GM18873 (cell line): ENCODE measurements around the gene NUP93.
"Not testable (repeated sequence)": the region's sequence is repeated elsewhere in the genome, so short reads cannot be mapped to it uniquely, and the experiment has no call there.

Experiments used
- ATAC-seq: cut with Tn5 transposase; IDR thresholded peaks from one replicate; pipeline ENCODE4 v1.9.1; 2021; ENCODE audit warnings: mild to moderate bottlenecking, moderate library complexity, moderate number of reproducible peaks; ENCODE audit not compliant: unreplicated experiment, low FRiP score

The NUP93 gene

GRCh38 chr16:56708525-56709442, 21.1 kb upstream of the NUP93 start:
- no peak for ATAC-seq

GRCh38 chr16:56709443-56710040, 20.4 kb upstream of the NUP93 start:
- ATAC-seq, result no peak

GRCh38 chr16:56710181-56710737, 19.7 kb upstream of the NUP93 start:
- ATAC-seq, result no peak

- ATAC-seq, result no peak
These were observed 18.1 kb upstream of the NUP93 start for GRCh38 chr16:56711862-56712261.

- ATAC-seq, result no peak
These were observed 16.1 kb upstream of the NUP93 start for GRCh38 chr16:56713794-56714193.

GRCh38 chr16:56715126-56715525, 14.8 kb upstream of the NUP93 start:
- no peak for ATAC-seq

GRCh38 chr16:56716761-56717160, 13.2 kb upstream of the NUP93 start:
- no peak for ATAC-seq

GRCh38 chr16:56717532-56717931, 12.4 kb upstream of the NUP93 start:
- not testable (repeated sequence) for ATAC-seq

GRCh38 chr16:56722200-56722842, 7.6 kb upstream of the NUP93 start:
- no peak for ATAC-seq

GRCh38 chr16:56724191-56724590, 5.7 kb upstream of the NUP93 start:
- ATAC-seq, result no peak

GRCh38 chr16:56726283-56726682, 3.6 kb upstream of the NUP93 start:
- no peak for ATAC-seq

GRCh38 chr16:56726926-56727325, 3.0 kb upstream of the NUP93 start:
- ATAC-seq, result no peak

GRCh38 chr16:56728027-56728426, 1.9 kb upstream of the NUP93 start:
- no peak for ATAC-seq

GRCh38 chr16:56728980-56729734, 772 bp upstream of the NUP93 start:
- no peak for ATAC-seq

GRCh38 chr16:56732366-56732765, 2.4 kb downstream of the NUP93 start:
- peak; percentile 43 for ATAC-seq

GRCh38 chr16:56732832-56733231, 2.9 kb downstream of the NUP93 start:
- ATAC-seq, result no peak

- no peak for ATAC-seq
These were observed 4.5 kb downstream of the NUP93 start for GRCh38 chr16:56734429-56734828.

GRCh38 chr16:56736476-56736875, 6.5 kb downstream of the NUP93 start:
- ATAC-seq, result no peak

GRCh38 chr16:56737539-56737938, 7.6 kb downstream of the NUP93 start:
- no peak for ATAC-seq

- ATAC-seq, result no peak
These were observed 8.3 kb downstream of the NUP93 start for GRCh38 chr16:56738221-56738620.
